ENCODE data around the gene PTPRE. TPM values are rescaled to one million over a fixed set of nuclear protein-coding genes. Genes with fewer than 3 reads are reported as not detected.

PTPRE gene
- total RNA-seq, 1 experiment from 2014 or later, result 12.3 TPM

DNA sequence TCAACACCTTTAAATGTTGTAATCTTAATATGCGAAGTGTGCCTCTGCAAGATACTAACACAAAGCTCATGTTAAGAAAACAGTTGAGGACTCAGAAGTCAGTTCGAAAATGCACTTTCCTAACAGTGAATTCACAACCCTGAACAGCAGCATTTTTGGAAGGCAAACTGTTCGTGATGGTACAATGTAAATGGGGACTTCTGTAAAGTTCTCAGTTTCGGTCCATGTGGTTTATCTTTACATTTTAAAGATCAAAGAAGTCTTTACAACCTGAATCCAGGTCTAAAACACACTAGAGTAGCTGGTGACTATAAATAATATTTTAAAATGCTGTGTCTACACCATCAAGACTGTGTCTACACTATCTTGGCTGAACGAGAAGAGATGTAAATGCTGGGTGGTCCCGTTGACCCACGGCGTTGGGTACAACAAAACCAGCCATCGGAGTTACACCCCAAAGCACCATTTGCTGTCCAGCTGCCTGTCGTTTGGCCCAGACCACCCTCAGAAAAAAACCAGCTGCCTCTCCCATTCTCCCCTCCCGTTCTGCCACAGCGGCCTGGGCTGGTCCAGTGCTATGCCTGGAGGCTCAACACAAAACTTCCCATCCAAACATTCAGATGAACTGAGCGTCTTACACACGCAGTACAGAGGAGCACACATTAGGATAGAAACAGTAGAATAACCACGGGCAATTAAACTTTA is 176.4 kb downstream of the PTPRE start:
- intact Hi-C loops (cut with micrococcal nuclease), result no loop called here
- ChIA-PET CTCF (interaction anchor here (0.8 kb wide), 1 partner anchor 14 kb away, joined by 3 read pairs; no protein-coding TSS in a partner anchor), POLR2A (no interaction called here), RAD21 (ENCODE audit: low non-redundant PET in 1 of 2, low total read pairs in 2 of 2, uncharacterized antibody in 2 of 2, unreplicated experiment in 2 of 2) (no interaction called here)
- Histone ChIP-seq H3K27me3 (ENCODE audit: insufficient read depth, low read length) (no peaks in the 10 kb centered on the region), H3K9me3 (ENCODE audit: control insufficient read depth in 1 of 2, insufficient read depth in 1 of 2, low read depth in 1 of 2, low read length in 2 of 2) (no peaks in the 10 kb centered on the region), H3K9me2 (ENCODE audit: insufficient read depth) (no peaks in the 10 kb centered on the region), H3K36me3 (ENCODE audit: control insufficient read depth in 1 of 2, insufficient read depth in 2 of 2, low read length in 2 of 2) (no peaks in the 10 kb centered on the region), H3K27ac (ENCODE audit: low read depth, low read length) (no peak overlapping the region), H2AFZ (ENCODE audit: low read depth, low read length, poor library complexity, severe bottlenecking) (no peak overlapping the region), H4K20me1 (ENCODE audit: insufficient read depth) (no peaks in the 10 kb centered on the region; the same call in 1 of the 2 replicates), H3K4me3 (replicated peaks in 1 of 2; ENCODE audit: low read depth in 1 of 2, low read length in 2 of 2) (no peak overlapping the region), H3K79me2 (ENCODE audit: insufficient read depth, low read length) (no peaks in the 10 kb centered on the region), H3K4me1 (ENCODE audit: control insufficient read depth in 1 of 2, insufficient read depth in 2 of 2, low read length in 2 of 2) (peaks cover 0 to 4% of the 10 kb centered on the region in 2 experiments; a peak in 1 of 4 replicates), H3K4me2 (ENCODE audit: low read length) (no peak overlapping the region), H3K9ac (ENCODE audit: low read length) (no peak overlapping the region)
- DNase-seq (ENCODE audit: low read depth, low spot score), result no peak
- no TSS peak for BruUV-seq (replicated peaks)
- ATAC-seq, result no peak
- TF ChIP-seq FOSL1 (IDR thresholded peaks at IDR 0.05; ENCODE audit: low read depth), result no peak
- no peak for TF ChIP-seq CTCF (IDR thresholded peaks at IDR 0.05 in 2 of 3, conservative IDR thresholded peaks at IDR 0.05 in 1 of 3; ENCODE audit: borderline replicate concordance in 1 of 3, insufficient read depth in 1 of 3, low read depth in 2 of 3, low read length in 2 of 3)
- TF ChIP-seq, protein P1, sequence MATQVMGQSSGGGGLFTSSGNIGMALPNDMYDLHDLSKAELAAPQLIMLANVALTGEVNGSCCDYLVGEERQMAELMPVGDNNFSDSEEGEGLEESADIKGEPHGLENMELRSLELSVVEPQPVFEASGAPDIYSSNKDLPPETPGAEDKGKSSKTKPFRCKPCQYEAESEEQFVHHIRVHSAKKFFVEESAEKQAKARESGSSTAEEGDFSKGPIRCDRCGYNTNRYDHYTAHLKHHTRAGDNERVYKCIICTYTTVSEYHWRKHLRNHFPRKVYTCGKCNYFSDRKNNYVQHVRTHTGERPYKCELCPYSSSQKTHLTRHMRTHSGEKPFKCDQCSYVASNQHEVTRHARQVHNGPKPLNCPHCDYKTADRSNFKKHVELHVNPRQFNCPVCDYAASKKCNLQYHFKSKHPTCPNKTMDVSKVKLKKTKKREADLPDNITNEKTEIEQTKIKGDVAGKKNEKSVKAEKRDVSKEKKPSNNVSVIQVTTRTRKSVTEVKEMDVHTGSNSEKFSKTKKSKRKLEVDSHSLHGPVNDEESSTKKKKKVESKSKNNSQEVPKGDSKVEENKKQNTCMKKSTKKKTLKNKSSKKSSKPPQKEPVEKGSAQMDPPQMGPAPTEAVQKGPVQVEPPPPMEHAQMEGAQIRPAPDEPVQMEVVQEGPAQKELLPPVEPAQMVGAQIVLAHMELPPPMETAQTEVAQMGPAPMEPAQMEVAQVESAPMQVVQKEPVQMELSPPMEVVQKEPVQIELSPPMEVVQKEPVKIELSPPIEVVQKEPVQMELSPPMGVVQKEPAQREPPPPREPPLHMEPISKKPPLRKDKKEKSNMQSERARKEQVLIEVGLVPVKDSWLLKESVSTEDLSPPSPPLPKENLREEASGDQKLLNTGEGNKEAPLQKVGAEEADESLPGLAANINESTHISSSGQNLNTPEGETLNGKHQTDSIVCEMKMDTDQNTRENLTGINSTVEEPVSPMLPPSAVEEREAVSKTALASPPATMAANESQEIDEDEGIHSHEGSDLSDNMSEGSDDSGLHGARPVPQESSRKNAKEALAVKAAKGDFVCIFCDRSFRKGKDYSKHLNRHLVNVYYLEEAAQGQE (IDR thresholded peaks at IDR 0.05; ENCODE audit: low read depth), result no peak
- no peak for TF ChIP-seq POLR2A (IDR thresholded peaks at IDR 0.05; ENCODE audit: borderline replicate concordance, extremely low read depth, insufficient read depth, insufficient read length)
- TF ChIP-seq SRF (IDR thresholded peaks at IDR 0.05; ENCODE audit: low read depth), result no peak
- TF ChIP-seq, protein P2, sequence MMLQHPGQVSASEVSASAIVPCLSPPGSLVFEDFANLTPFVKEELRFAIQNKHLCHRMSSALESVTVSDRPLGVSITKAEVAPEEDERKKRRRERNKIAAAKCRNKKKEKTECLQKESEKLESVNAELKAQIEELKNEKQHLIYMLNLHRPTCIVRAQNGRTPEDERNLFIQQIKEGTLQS (IDR thresholded peaks at IDR 0.05), result no peak
- no peak for TF ChIP-seq RAD21 (IDR thresholded peaks at IDR 0.05; ENCODE audit: low read depth)
- TF ChIP-seq, protein P3, sequence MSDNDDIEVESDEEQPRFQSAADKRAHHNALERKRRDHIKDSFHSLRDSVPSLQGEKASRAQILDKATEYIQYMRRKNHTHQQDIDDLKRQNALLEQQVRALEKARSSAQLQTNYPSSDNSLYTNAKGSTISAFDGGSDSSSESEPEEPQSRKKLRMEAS (IDR thresholded peaks at IDR 0.05), result no peak

Data from HCT116 (cell line).